GM23338 (cell line): ENCODE data around the gene CCDC183. TPM values are rescaled to one million over a fixed set of nuclear protein-coding genes. Genes with fewer than 3 reads are reported as not detected.
A peak's percentile ranks its signal among the peaks of the same experiment; 100 is the strongest.

Source experiments
- ATAC-seq: fragments of 200-7000 bp; cut with Tn5 transposase; 3 replicates; pipeline ENCODE4 v1.9.1; 2020
- DNase-seq: peaks from one replicate; pipeline ENCODE4 v3.0.0-alpha.2; 2015; ENCODE audit warnings: low spot score
- H2AFZ ChIP-seq: fragments of 200-600 bp; sonication (generic); 2 replicates; pipeline ENCODE4 v1.8.0; 2016; ENCODE audit warnings: antibody characterized with exemption, mild to moderate bottlenecking, moderate library complexity
- H3F3A ChIP-seq: fragments of 200-600 bp; sonication (generic); replicated peaks from 2 replicates; pipeline ENCODE4 v1.8.0; 2017; ENCODE audit warnings: antibody characterized with exemption, mixed run types, low read depth
- H3K27ac ChIP-seq: fragments of 200-600 bp; sonication (generic); 2 replicates; pipeline ENCODE4 v1.6.1; 2016; ENCODE audit warnings: low read depth
- H3K27me3 ChIP-seq: fragments of 200-600 bp; sonication (generic); 2 replicates; pipeline ENCODE4 v1.8.0; 2016; ENCODE audit warnings: mild to moderate bottlenecking, mixed run types, moderate library complexity; ENCODE audit not compliant: insufficient read depth
- H3K36me3 ChIP-seq: fragments of 200-600 bp; sonication (generic); 2 replicates; pipeline ENCODE4 v1.8.0; 2016; ENCODE audit warnings: mild to moderate bottlenecking; ENCODE audit not compliant: insufficient read depth
- H3K4me1 ChIP-seq: fragments of 200-600 bp; sonication (generic); 2 replicates; pipeline ENCODE4 v1.8.0; 2016; ENCODE audit warnings: mild to moderate bottlenecking, moderate library complexity; ENCODE audit not compliant: insufficient read depth
- H3K4me2 ChIP-seq: fragments of 200-600 bp; sonication (generic); 2 replicates; pipeline ENCODE4 v1.7.1; 2017; ENCODE audit warnings: mixed run types
- H3K4me3 ChIP-seq: fragments of 200-600 bp; sonication (generic); 2 replicates; pipeline ENCODE4 v1.6.1; 2016; ENCODE audit warnings: mixed run types
- H3K79me2 ChIP-seq: fragments of 200-600 bp; sonication (generic); replicated peaks from 2 replicates; pipeline ENCODE4 v1.8.0; 2017; ENCODE audit warnings: mild to moderate bottlenecking; ENCODE audit not compliant: insufficient read depth
- H3K9me2 ChIP-seq: fragments of 200-600 bp; sonication (generic); 2 replicates; pipeline ENCODE4 v1.8.0; 2017; ENCODE audit not compliant: insufficient read depth
- H4K20me1 ChIP-seq: fragments of 200-600 bp; sonication (generic); replicated peaks from 2 replicates; pipeline ENCODE4 v1.8.0; 2017; ENCODE audit warnings: mild to moderate bottlenecking; ENCODE audit not compliant: insufficient read depth
- H3K27ac Mint-ChIP-seq: 2 replicates; pipeline ENCODE4 v1.8.0; 2020; ENCODE audit warnings: inconsistent platforms, mild to moderate bottlenecking, moderate library complexity, mixed read lengths
- H3K27me3 Mint-ChIP-seq: 3 replicates; pipeline ENCODE4 v1.8.0; 2022; ENCODE audit warnings: low read depth, mild to moderate bottlenecking, moderate library complexity, mixed read lengths, inconsistent platforms; ENCODE audit not compliant: insufficient read depth, poor library complexity
- H3K36me3 Mint-ChIP-seq: 3 replicates; pipeline ENCODE4 v1.8.0; 2021; ENCODE audit warnings: low read depth, mild to moderate bottlenecking, inconsistent platforms, moderate library complexity, mixed read lengths
- H3K4me1 Mint-ChIP-seq: 3 replicates; pipeline ENCODE4 v1.8.0; 2020; ENCODE audit warnings: mild to moderate bottlenecking, inconsistent platforms, mixed read lengths
- H3K4me3 Mint-ChIP-seq: 3 replicates; pipeline ENCODE4 v1.8.0; 2021; ENCODE audit warnings: moderate library complexity, mild to moderate bottlenecking, inconsistent platforms, mixed read lengths
- H3K9me3 Mint-ChIP-seq: 3 replicates; pipeline ENCODE4 v1.8.0; 2020; ENCODE audit warnings: moderate library complexity, mild to moderate bottlenecking, inconsistent platforms, mixed read lengths
- ETS1 ChIP-seq: IDR thresholded peaks from 2 replicates; pipeline ENCODE4 v1.6.1; 2016; ENCODE audit warnings: antibody characterized with exemption
- STAT1 ChIP-seq: IDR thresholded peaks from one replicate; pipeline ENCODE4 v1.6.1; 2016; ENCODE audit warnings: antibody characterized with exemption; ENCODE audit not compliant: unreplicated experiment
- ZNF114 ChIP-seq: fragments of 250-450 bp; sonication (Bioruptor Pico); IDR thresholded peaks from 2 replicates; pipeline ENCODE4 v1.5.0; 2020; ENCODE audit warnings: mild to moderate bottlenecking, moderate library complexity
- polyA plus RNA-seq: library from polyadenylated mRNA; unstranded; fragments of >200 nt; fragmentation: Nextera tagmentation; extraction: Ambion mirVana; gene quantifications from 2 replicates; pipeline ENCODE4 v1.2.1, GENCODE V29; 2016
- total RNA-seq: library from RNA; depleted of rRNA; stranded (reverse); fragments of >200 nt; shearing (Covaris generic); gene quantifications from 2 replicates; pipeline ENCODE4 v1.2.3, GENCODE V29; 2014
- TF ChIP-seq, protein P1 (sequence below), 2 experiments: fragments of 200-600 bp in 1 of 2; sonication (generic) in 1 of 2; conservative IDR thresholded peaks; 2 replicates each; pipeline versions ENCODE4 v1.5.1 to v1.6.1; 2016 to 2017; ENCODE audit warnings: antibody characterized with exemption in 2 of 2, low read depth in 2 of 2, mild to moderate bottlenecking in 2 of 2, moderate library complexity in 1 of 2
- TF ChIP-seq, protein P2 (sequence below): fragments of 250-450 bp; sonication (Bioruptor Pico); IDR thresholded peaks from 2 replicates; pipeline ENCODE4 v1.5.0; 2020; ENCODE audit warnings: mild to moderate bottlenecking, moderate library complexity

CCDC183 gene
- total and polyA plus RNA-seq, 2 experiments from 2014 or later = 1.1 to 1.2 TPM

- no peak overlapping the region for H2AFZ ChIP-seq
- ATAC-seq = no peak; the same call in 2 of the 3 replicates
- no peak for TF ChIP-seq STAT1
- TF ChIP-seq, protein P1, sequence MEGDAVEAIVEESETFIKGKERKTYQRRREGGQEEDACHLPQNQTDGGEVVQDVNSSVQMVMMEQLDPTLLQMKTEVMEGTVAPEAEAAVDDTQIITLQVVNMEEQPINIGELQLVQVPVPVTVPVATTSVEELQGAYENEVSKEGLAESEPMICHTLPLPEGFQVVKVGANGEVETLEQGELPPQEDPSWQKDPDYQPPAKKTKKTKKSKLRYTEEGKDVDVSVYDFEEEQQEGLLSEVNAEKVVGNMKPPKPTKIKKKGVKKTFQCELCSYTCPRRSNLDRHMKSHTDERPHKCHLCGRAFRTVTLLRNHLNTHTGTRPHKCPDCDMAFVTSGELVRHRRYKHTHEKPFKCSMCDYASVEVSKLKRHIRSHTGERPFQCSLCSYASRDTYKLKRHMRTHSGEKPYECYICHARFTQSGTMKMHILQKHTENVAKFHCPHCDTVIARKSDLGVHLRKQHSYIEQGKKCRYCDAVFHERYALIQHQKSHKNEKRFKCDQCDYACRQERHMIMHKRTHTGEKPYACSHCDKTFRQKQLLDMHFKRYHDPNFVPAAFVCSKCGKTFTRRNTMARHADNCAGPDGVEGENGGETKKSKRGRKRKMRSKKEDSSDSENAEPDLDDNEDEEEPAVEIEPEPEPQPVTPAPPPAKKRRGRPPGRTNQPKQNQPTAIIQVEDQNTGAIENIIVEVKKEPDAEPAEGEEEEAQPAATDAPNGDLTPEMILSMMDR (conservative IDR thresholded peaks at IDR 0.05; ENCODE audit: low read depth in 2 of 2) = peak; percentile 30 to 52
Observed at GRCh38 chr9:136784249-136784996, 11.7 kb upstream of the CCDC183 start.

GRCh38 chr9:136784997-136785361 lies 11.2 kb upstream of the CCDC183 start:
- peaks cover 9% of the 10 kb centered on the region for H3K27me3 Mint-ChIP-seq
- ATAC-seq = no peak
- H3K4me3 Mint-ChIP-seq = no peak overlapping the region
- H3K36me3 Mint-ChIP-seq = no peaks in the 10 kb centered on the region
- H3F3A ChIP-seq = no peaks in the 10 kb centered on the region
- H3K27me3 ChIP-seq = no peaks in the 10 kb centered on the region
- H3K27ac ChIP-seq = no peak overlapping the region
- no peak overlapping the region for H3K4me3 ChIP-seq
- H3K4me1 Mint-ChIP-seq = peaks cover 3% of the 10 kb centered on the region; the same call in 1 of the 3 replicates
- no peak for DNase-seq
- no peaks in the 10 kb centered on the region for H3K36me3 ChIP-seq
- H3K79me2 ChIP-seq = no peaks in the 10 kb centered on the region
- no peak overlapping the region for H3K27ac Mint-ChIP-seq
- no peaks in the 10 kb centered on the region for H3K9me2 ChIP-seq
- H3K4me1 ChIP-seq = no peaks in the 10 kb centered on the region
- no peaks in the 10 kb centered on the region; the same call in 2 of the 3 replicates for H3K9me3 Mint-ChIP-seq
- H2AFZ ChIP-seq = no peak overlapping the region
- H3K4me2 ChIP-seq = no peak overlapping the region
- H4K20me1 ChIP-seq = no peaks in the 10 kb centered on the region
- TF ChIP-seq, protein P1 (conservative IDR thresholded peaks at IDR 0.05; ENCODE audit: low read depth in 2 of 2) = no peak
- TF ChIP-seq ETS1 (no peak), ZNF114 (CRISPR knock-in tag) (no peak)
- TF ChIP-seq, protein P2, sequence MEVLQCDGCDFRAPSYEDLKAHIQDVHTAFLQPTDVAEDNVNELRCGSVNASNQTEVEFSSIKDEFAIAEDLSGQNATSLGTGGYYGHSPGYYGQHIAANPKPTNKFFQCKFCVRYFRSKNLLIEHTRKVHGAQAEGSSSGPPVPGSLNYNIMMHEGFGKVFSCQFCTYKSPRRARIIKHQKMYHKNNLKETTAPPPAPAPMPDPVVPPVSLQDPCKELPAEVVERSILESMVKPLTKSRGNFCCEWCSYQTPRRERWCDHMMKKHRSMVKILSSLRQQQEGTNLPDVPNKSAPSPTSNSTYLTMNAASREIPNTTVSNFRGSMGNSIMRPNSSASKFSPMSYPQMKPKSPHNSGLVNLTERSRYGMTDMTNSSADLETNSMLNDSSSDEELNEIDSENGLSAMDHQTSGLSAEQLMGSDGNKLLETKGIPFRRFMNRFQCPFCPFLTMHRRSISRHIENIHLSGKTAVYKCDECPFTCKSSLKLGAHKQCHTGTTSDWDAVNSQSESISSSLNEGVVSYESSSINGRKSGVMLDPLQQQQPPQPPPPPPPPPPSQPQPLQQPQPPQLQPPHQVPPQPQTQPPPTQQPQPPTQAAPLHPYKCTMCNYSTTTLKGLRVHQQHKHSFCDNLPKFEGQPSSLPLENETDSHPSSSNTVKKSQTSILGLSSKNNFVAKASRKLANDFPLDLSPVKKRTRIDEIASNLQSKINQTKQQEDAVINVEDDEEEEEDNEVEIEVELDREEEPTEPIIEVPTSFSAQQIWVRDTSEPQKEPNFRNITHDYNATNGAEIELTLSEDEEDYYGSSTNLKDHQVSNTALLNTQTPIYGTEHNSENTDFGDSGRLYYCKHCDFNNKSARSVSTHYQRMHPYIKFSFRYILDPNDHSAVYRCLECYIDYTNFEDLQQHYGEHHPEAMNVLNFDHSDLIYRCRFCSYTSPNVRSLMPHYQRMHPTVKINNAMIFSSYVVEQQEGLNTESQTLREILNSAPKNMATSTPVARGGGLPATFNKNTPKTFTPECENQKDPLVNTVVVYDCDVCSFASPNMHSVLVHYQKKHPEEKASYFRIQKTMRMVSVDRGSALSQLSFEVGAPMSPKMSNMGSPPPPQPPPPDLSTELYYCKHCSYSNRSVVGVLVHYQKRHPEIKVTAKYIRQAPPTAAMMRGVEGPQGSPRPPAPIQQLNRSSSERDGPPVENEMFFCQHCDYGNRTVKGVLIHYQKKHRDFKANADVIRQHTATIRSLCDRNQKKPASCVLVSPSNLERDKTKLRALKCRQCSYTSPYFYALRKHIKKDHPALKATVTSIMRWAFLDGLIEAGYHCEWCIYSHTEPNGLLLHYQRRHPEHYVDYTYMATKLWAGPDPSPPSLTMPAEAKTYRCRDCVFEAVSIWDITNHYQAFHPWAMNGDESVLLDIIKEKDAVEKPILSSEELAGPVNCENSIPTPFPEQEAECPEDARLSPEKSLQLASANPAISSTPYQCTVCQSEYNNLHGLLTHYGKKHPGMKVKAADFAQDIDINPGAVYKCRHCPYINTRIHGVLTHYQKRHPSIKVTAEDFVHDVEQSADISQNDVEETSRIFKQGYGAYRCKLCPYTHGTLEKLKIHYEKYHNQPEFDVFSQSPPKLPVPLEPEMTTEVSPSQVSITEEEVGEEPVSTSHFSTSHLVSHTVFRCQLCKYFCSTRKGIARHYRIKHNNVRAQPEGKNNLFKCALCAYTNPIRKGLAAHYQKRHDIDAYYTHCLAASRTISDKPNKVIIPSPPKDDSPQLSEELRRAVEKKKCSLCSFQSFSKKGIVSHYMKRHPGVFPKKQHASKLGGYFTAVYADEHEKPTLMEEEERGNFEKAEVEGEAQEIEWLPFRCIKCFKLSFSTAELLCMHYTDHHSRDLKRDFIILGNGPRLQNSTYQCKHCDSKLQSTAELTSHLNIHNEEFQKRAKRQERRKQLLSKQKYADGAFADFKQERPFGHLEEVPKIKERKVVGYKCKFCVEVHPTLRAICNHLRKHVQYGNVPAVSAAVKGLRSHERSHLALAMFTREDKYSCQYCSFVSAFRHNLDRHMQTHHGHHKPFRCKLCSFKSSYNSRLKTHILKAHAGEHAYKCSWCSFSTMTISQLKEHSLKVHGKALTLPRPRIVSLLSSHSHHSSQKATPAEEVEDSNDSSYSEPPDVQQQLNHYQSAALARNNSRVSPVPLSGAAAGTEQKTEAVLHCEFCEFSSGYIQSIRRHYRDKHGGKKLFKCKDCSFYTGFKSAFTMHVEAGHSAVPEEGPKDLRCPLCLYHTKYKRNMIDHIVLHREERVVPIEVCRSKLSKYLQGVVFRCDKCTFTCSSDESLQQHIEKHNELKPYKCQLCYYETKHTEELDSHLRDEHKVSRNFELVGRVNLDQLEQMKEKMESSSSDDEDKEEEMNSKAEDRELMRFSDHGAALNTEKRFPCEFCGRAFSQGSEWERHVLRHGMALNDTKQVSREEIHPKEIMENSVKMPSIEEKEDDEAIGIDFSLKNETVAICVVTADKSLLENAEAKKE = no peak

More at GRCh38 chr9:136784249-136784996, 11.7 kb upstream of the CCDC183 start:
- H3K4me3 ChIP-seq = no peak overlapping the region
- H3K9me3 Mint-ChIP-seq = no peaks in the 10 kb centered on the region; the same call in 1 of the 3 replicates
- H3K27ac Mint-ChIP-seq = no peak overlapping the region
- H3K4me1 Mint-ChIP-seq = peaks cover 3% of the 10 kb centered on the region; the same call in 1 of the 3 replicates
- H3F3A ChIP-seq = no peaks in the 10 kb centered on the region
- no peaks in the 10 kb centered on the region for H3K4me1 ChIP-seq
- H3K27me3 Mint-ChIP-seq = peaks cover 7% of the 10 kb centered on the region
- no peak overlapping the region for H3K27ac ChIP-seq
- H3K79me2 ChIP-seq = no peaks in the 10 kb centered on the region
- H3K27me3 ChIP-seq = no peaks in the 10 kb centered on the region
- no peak overlapping the region for H3K4me2 ChIP-seq
- DNase-seq = peak; percentile 60
- no peaks in the 10 kb centered on the region for H4K20me1 ChIP-seq
- H3K9me2 ChIP-seq = no peaks in the 10 kb centered on the region
- no peaks in the 10 kb centered on the region; the same call in 2 of the 3 replicates for H3K36me3 Mint-ChIP-seq
- no peaks in the 10 kb centered on the region for H3K36me3 ChIP-seq
- H3K4me3 Mint-ChIP-seq = no peak overlapping the region
